K562 (cell line): ENCODE results near the gene BRPF1. TPM values are rescaled to one million over a fixed set of nuclear protein-coding genes. Genes with fewer than 3 reads are reported as not detected.

Experiments
- ATF2 ChIP-seq: sonication (generic); formaldehyde crosslinking; IDR thresholded peaks from 2 replicates; pipeline ENCODE4 v1.8.1; 2022; ENCODE audit warnings: missing genetic modification reagents
- DNMT1 ChIP-seq: fragments of 450-650 bp; IDR thresholded peaks from 2 replicates; pipeline ENCODE4 v1.6.1; 2016; ENCODE audit warnings: antibody characterized with exemption, mild to moderate bottlenecking
- FOXK1 ChIP-seq: sonication (generic); formaldehyde crosslinking; IDR thresholded peaks from 2 replicates; pipeline ENCODE4 v1.8.0; 2022; ENCODE audit warnings: missing genetic modification reagents, mild to moderate bottlenecking, borderline replicate concordance
- HDAC8 ChIP-seq: fragments of 450-650 bp; IDR thresholded peaks from 2 replicates; pipeline ENCODE4 v1.6.1; 2016; ENCODE audit warnings: mild to moderate bottlenecking, missing genetic modification characterization, moderate library complexity, missing compliant biosample characterization
- RAD51 ChIP-seq: fragments of 450-650 bp; IDR thresholded peaks from 2 replicates; pipeline ENCODE4 v1.7.1; 2016; ENCODE audit warnings: low read depth, mild to moderate bottlenecking, borderline replicate concordance
- SAFB2 ChIP-seq: fragments of 200-400 bp; formaldehyde crosslinking; IDR thresholded peaks from 2 replicates; pipeline ENCODE4 v1.6.1; 2018; ENCODE audit warnings: borderline replicate concordance, low read length, low read depth, moderate library complexity; ENCODE audit not compliant: severe bottlenecking
- SIX5 ChIP-seq, 2 experiments: IDR thresholded peaks; 2 replicates each; pipeline ENCODE4 v1.6.1; 2011; ENCODE audit warnings: low read length in 2 of 2, borderline replicate concordance in 1 of 2, low read depth in 1 of 2, mild to moderate bottlenecking in 1 of 2, moderate library complexity in 1 of 2; ENCODE audit not compliant: insufficient read depth in 1 of 2
- ZBTB1 ChIP-seq: sonication (generic); formaldehyde crosslinking; IDR thresholded peaks from 2 replicates; pipeline ENCODE4 v1.8.1; 2023; ENCODE audit warnings: missing genetic modification reagents, low read depth, mild to moderate bottlenecking, borderline replicate concordance
- ZFX ChIP-seq: sonication (generic); formaldehyde crosslinking; IDR thresholded peaks from 2 replicates; pipeline ENCODE4 v1.8.0; 2022; ENCODE audit warnings: mild to moderate bottlenecking, missing genetic modification reagents, moderate library complexity
- ZNF121 ChIP-seq: sonication (generic); formaldehyde crosslinking; conservative IDR thresholded peaks from 2 replicates; pipeline ENCODE4 v1.8.0; 2022; ENCODE audit warnings: missing genetic modification reagents
- ZNF668 ChIP-seq: fragments of 250-450 bp; sonication (Bioruptor Pico); IDR thresholded peaks from 2 replicates; pipeline ENCODE4 v1.8.0; 2022; ENCODE audit warnings: mild to moderate bottlenecking, inconsistent platforms
- ZNF830 ChIP-seq: fragments of 250-450 bp; sonication (Bioruptor Pico); IDR thresholded peaks from 2 replicates; pipeline ENCODE4 v1.5.0; 2021; ENCODE audit warnings: mild to moderate bottlenecking
- polyA plus RNA-seq, 8 experiments: library from polyadenylated mRNA; depleted of rRNA in 4 of 8; stranded (reverse) in 5 of 8; unstranded in 3 of 8; fragments of >200 nt; fragmentation: Nextera tagmentation in 2 of 8; fragmentation: Illumina TruSeq in 1 of 8; extraction: Ambion mirVana in 2 of 8; extraction: Trizol in 1 of 8; gene quantifications; 2 replicates each; pipeline versions ENCODE4 v1.2.1 to v1.2.3, GENCODE V29; 2011 to 2014; ENCODE audit warnings: inconsistent platforms in 1 of 8, missing spikeins in 1 of 8
- total RNA-seq, 7 experiments: library from RNA; depleted of rRNA in 6 of 7; stranded (reverse); fragments of >200 nt in 6 of 7; fragmentation: Illumina TruSeq in 2 of 7; extraction: Trizol in 2 of 7; gene quantifications; 2 replicates each; pipeline versions ENCODE4 v1.2.1 to v1.2.3, GENCODE V29; 2011 to 2021; ENCODE audit warnings: low replicate concordance in 1 of 7

The BRPF1 gene
- total and polyA plus RNA-seq, 9 of the 15 experiments (the other 6 are each of a cell fraction or from before 2014, with no cell fraction given) = 1.1 to 40.2 (median 23.5) TPM

GRCh38 chr3:9794400-9794799 lies 62.9 kb downstream of the BRPF1 start (continued):
- TF ChIP-seq RAD51 (no peak), SIX5 (IDR thresholded peaks at IDR 0.05; ENCODE audit: borderline replicate concordance in 1 of 2, insufficient read depth in 1 of 2, low read depth in 1 of 2, low read length in 2 of 2) (no peak), DNMT1 (no peak), ATF2 (CRISPR knock-in tag) (no peak), FOXK1 (CRISPR knock-in tag) (no peak), ZNF121 (CRISPR knock-in tag) (peak; percentile 97), ZNF668 (CRISPR knock-in tag) (no peak), ZFX (CRISPR knock-in tag) (no peak), HDAC8 (tag) (no peak), SAFB2 (no peak), ZBTB1 (CRISPR knock-in tag) (no peak), ZNF830 (no peak)
